ENCODE measurements around the gene RCSD1.
A peak's percentile ranks its signal among the peaks of the same experiment; 100 is the strongest.

RCSD1 gene

DNA sequence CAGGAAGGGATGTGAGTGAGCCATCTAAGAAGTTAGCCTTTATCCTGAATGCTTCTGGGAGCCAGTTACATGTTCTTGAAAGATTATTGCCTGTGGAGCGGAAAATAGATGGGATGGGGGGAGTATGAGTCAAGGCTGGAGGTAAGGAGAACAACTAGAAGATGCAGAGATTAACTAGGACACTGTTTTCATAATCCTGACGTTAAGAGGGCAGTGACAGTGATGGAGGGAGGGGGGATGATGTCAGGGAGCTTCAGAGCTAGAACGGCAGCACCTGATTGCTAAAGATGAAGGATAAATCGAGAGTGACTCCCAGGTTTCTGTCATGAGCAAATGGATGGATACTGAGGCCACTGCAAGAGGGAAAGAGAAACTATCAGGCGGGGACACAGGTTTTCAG is 10.0 kb upstream of the RCSD1 start:
- TF ChIP-seq, protein P1, sequence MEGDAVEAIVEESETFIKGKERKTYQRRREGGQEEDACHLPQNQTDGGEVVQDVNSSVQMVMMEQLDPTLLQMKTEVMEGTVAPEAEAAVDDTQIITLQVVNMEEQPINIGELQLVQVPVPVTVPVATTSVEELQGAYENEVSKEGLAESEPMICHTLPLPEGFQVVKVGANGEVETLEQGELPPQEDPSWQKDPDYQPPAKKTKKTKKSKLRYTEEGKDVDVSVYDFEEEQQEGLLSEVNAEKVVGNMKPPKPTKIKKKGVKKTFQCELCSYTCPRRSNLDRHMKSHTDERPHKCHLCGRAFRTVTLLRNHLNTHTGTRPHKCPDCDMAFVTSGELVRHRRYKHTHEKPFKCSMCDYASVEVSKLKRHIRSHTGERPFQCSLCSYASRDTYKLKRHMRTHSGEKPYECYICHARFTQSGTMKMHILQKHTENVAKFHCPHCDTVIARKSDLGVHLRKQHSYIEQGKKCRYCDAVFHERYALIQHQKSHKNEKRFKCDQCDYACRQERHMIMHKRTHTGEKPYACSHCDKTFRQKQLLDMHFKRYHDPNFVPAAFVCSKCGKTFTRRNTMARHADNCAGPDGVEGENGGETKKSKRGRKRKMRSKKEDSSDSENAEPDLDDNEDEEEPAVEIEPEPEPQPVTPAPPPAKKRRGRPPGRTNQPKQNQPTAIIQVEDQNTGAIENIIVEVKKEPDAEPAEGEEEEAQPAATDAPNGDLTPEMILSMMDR (IDR thresholded peaks at IDR 0.05; ENCODE audit: low read depth, low read length), result no peak
- H3K27me3 ChIP-seq, result no peaks in the 10 kb centered on the region
- no peak for DNase-seq
- H3K9me3 ChIP-seq, result no peaks in the 10 kb centered on the region; the same call in 1 of the 2 replicates
- no peaks in the 10 kb centered on the region for H3K36me3 ChIP-seq
- no peak overlapping the region for H3K4me3 ChIP-seq (ENCODE audit: low read depth, low read length)
- peaks cover 27% of the 10 kb centered on the region for H3K4me1 ChIP-seq

DNA sequence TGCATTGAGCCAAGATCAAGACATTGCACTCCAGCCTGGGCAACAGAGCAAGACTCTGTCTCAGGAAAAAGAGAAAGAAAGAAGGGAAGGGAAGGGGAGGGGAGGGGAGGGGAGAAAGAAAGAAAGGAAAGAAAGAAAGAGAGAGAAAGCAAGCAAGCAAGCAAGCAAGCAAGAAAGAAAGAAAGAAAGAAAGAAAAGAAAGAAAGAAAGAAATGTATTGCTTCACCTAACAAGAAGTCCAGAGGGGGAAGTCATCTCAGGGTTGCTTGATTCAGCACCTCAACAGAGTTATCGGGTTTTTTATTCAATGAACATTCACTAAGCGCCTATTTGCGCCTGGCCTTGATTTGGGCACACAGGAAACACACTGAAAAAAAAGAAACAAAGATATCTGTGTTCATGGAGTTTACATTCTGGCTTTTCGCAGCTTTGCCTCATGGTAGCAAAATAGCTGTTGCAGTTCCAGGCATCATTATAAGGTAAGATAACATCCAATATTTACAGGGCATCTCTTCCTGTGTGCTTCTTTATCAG is 8.2 kb upstream of the RCSD1 start:
- Histone ChIP-seq H3K36me3 (no peaks in the 10 kb centered on the region), H3K9me3 (no peaks in the 10 kb centered on the region; the same call in 1 of the 2 replicates), H3K4me3 (ENCODE audit: low read depth, low read length) (no peak overlapping the region), H3K4me1 (peaks cover 22% of the 10 kb centered on the region), H3K27me3 (no peaks in the 10 kb centered on the region)
- DNase-seq, result no peak
- TF ChIP-seq, protein P1 (IDR thresholded peaks at IDR 0.05; ENCODE audit: low read depth, low read length), result no peak

DNA sequence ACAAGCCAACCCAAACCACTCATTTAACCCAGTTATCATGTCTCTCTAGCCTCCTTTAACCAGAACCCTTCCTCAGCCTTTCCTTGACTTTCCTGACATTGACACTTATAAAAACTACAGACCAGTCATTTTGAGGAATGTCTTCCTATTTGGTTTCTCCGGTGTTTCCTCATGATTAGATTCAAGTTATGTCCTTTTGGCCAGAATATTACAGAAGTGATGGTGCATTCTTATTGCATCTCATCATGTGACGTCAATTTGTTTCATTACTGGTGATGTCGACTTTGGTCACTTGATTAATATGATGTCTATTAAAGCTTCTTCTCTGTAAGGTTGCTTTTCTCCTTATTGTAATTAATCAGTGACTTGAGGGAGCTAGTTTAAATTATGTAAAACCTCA is 6.1 kb upstream of the RCSD1 start:
- Histone ChIP-seq H3K4me1 (peaks cover 15% of the 10 kb centered on the region), H3K9me3 (no peaks in the 10 kb centered on the region; the same call in 1 of the 2 replicates), H3K27me3 (no peaks in the 10 kb centered on the region), H3K36me3 (no peaks in the 10 kb centered on the region), H3K4me3 (ENCODE audit: low read depth, low read length) (no peak overlapping the region)
- no peak for DNase-seq
- TF ChIP-seq, protein P1 (IDR thresholded peaks at IDR 0.05; ENCODE audit: low read depth, low read length), result no peak

DNA sequence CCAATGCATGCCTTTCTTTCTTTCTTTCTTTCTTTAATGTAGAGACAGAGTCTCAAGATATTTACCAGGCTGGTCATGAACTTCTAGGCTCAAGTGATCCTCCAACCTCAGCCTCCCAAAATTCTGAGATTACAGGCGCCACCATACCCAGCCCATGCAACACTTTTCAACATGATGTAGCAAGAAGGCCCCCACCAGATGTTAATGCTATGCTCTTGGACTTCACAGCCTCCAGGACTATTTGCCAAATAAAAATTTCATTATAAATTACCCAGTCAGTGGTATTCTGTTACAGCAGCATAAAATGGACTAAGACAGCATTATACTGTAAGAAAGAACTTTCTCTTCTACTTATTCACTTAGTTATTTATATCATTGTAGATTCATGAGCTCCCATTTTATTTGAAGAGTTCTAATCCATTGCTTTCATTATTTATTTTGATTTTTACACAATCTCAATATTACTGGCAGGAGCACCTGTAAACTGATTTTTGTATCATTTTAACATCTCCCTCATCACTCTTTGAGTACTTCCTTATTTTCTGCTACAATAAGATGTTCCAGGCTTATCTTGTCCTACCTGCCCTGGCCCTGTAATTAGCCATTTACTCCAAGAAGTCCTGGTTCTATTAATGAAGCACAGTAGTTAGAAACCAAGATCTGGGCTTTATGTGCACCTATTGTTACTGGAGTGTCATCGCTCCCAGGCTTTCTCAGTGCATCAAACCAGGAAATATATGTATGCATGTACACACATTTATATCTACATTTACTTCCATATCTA is 4.8 kb upstream of the RCSD1 start:
- no peak for DNase-seq
- Histone ChIP-seq H3K27me3 (no peaks in the 10 kb centered on the region), H3K36me3 (no peaks in the 10 kb centered on the region), H3K4me3 (ENCODE audit: low read depth, low read length) (no peak overlapping the region), H3K9me3 (no peaks in the 10 kb centered on the region), H3K4me1 (peaks cover 10% of the 10 kb centered on the region)
- TF ChIP-seq, protein P1 (IDR thresholded peaks at IDR 0.05; ENCODE audit: low read depth, low read length), result no peak

DNA sequence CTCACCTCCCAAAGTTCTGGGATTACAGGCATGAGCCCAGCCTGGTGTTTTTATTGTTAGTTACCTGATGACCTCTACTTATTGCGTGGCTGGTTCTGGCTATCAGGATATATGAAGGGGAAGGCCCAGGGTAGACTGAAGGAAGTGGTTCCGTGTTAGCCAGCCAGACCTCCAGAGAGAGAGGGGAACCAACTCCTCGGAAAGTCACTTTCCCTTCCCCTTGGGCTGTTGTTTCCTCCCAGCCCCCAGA is 2.5 kb upstream of the RCSD1 start:
- H3K4me1 ChIP-seq, result peaks cover 9% of the 10 kb centered on the region
- no peak overlapping the region for H3K4me3 ChIP-seq (ENCODE audit: low read depth, low read length)
- no peak for DNase-seq
- TF ChIP-seq, protein P1 (IDR thresholded peaks at IDR 0.05; ENCODE audit: low read depth, low read length), result no peak
- H3K9me3 ChIP-seq, result no peaks in the 10 kb centered on the region
- no peaks in the 10 kb centered on the region for H3K27me3 ChIP-seq
- no peaks in the 10 kb centered on the region for H3K36me3 ChIP-seq

DNA sequence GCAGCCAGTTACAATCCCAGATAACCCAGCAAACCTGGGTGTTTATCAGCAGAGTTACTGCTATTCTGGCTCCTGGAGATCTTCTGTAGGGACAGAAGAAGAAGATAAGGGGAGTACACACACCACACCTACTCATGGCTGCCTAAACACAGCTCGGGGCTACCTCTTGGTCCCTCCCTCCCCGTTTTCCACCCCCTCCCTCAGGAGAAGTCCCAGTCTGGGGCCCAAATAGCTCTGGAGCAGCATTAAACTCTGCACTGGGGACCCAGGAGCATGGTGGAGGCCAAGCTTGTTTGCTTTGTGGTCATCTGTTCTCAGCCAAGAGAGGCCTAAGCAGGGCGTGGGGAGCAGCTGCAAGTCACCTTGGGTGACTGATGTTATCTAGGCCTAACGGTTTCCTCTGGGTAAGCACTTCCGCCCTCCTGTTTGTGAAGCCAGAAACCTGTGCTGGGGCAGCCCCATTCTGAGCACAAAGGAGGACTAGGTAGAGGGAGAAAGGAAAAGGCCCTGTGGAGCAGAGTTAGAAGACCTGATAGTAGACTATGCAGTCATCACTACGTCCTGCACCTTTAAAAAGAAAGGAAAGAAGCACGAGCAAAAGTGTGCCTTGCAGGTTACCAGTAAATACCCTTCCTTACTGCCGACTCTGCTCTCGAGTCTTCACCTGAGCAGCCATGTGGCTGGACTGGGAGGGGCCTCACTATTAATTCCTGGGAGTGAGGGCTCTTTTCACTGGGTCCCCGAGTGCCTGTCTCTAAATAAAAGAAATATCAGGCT is 2.0 kb upstream of the RCSD1 start:
- TF ChIP-seq, protein P1 (IDR thresholded peaks at IDR 0.05; ENCODE audit: low read depth, low read length), result no peak
- Histone ChIP-seq H3K4me3 (ENCODE audit: low read depth, low read length) (no peak overlapping the region), H3K36me3 (no peaks in the 10 kb centered on the region), H3K27me3 (no peaks in the 10 kb centered on the region), H3K4me1 (peaks cover 9% of the 10 kb centered on the region), H3K9me3 (no peaks in the 10 kb centered on the region)
- peak; percentile 28 for DNase-seq

All from BE2C (cell line).